GM19193 (cell line): ENCODE data around the gene ARHGAP40.

Experiments used
- POLR2A ChIP-seq: IDR thresholded peaks from 4 replicates; pipeline ENCODE4 v1.6.1; 2011; ENCODE audit not compliant: insufficient read depth, insufficient read length; ENCODE audit errors: extremely low read depth

The ARHGAP40 gene

DNA sequence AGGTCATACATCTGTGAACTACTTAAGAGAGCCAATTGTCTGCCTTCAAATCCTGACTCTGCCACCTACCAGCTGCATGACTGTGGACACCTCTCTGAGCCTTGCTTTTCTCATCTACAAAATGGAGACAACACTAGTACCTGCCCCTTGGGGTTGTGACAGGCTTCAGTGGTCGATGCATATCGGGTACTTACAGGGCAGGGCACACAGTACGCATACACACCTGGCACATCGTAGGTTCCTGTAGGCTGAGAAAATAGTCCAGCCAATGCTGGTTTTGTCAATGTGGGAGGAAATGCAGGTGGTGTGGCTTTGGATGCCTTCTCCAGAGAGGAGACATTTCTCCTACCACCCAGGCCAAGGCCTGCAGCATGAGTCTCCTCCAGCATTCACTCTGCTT, 18.3 kb upstream of the ARHGAP40 start:
- TF ChIP-seq POLR2A: no peak

DNA sequence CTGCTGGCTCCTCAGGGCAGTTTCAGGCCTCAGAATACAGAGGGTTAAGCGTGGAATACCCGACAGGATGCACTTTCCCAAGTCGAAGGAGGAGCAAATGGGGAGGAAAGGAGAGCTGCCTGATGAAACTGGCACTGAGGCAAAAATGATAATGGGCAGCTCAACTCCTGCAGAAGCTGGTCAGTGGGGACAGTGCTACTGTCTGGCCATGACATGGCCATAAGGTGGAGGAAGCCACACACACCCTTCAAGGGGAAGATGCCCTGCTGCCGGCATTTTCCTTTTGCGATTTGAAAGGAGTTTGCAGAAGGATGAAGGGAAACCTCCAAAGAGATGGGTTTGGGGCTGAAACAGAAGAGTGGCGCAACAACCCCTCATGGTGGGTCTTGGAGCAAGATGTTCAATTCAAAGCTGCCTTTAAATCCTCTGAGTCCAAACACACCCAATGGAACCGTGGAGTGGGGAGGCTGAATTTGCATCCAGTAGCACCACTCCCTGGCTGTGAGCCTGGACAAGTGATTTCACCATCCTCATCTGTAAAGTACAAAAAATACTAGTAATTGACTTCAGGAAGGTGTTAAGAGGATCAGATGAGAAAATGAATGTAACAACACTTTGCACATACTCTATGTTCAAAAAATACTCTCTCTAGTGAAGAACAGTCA, 17.4 kb upstream of the ARHGAP40 start:
- no peak for TF ChIP-seq POLR2A

DNA sequence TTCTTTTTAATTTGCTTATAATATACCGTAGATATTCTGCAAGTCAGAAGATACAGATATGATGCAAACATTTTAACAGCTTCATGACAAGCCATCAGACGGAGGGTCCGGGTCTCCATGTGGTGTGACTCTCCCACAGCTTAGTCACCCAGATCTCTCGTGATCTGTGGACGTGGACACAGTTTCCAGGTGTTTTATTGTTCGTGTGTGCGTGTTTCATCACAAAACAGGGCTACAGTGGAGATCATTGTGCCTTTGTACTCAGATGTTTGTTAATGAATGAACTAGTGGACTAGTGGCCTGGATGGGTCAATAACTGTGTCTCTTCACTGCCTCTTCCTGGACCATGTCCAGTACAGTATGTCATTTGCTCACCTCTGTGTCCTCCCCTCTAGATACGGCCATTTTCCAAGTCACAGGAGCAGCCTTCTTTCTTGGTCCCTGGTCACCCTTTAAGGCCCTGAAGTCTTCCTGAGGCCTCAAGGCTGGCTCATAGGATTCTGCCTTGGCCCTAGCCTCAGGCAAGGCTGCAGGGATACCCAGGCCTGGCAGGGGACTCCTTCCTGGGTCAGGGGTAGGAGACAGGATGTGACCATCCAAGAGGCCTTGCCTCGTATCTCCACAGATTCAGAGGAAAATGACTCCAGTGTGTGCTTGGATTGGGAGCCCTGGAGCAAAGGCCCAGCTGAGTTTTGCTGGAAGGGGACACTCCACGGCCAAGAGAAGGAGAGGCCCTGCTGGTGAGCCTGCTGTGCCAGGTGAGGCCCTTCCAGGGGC, 16.0 kb upstream of the ARHGAP40 start:
- no peak for TF ChIP-seq POLR2A

DNA sequence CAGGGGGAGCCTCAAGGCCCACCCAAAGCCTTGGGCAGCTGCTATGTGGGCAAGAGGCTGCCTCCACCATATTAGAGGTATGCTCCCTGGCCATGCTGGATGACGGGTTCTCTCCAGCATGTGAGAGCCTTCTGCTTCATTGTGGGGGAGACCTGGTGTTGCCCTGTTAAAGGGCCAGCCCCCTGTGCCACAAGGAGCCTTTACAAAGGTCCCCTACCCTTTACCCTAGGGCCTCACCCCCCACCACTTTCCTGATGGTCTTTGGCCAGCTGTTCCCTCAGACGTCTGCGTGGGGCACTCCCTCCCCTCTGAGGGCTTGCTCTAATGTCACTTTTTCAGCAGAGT, 15.5 kb upstream of the ARHGAP40 start:
- no peak for TF ChIP-seq POLR2A

DNA sequence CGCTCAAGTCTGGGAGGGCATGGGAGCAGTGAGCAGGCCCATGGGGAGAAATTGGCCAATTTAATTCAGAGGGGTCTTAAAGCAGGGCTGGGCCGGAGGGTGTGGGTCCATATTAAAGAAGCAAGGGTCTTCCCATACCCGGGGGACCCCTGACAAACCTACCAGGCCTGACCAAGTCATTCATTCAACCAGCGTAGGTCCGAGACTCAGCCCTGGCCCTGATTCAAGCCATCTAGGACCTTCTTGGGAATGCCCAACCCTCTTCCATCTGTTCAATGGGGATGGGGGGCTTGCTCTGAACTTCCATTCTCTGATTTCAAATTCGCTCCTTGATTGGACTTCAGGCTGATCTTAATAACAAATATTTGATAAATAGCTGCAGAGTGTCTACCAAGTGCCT, 13.3 kb upstream of the ARHGAP40 start:
- no peak for TF ChIP-seq POLR2A

DNA sequence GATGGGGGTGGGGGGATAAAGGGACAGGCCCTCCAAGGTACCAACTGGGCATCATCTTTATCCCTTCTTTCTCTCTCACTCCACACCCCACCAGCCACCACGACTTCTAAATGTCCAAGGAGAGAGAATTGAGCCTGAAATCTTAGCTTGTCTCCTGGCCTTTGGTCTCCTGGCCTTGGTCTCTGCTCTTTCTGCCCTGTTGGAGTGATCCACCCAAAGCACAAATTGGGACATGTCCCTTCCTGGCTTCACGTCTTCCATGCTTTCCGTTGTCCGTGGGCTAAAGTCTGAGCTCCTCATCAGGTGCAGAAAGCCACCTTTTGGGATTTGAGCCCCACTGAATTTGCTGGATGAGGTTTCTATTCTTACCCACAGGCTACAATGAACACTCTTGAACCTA, 12.3 kb upstream of the ARHGAP40 start:
- no peak for TF ChIP-seq POLR2A

DNA sequence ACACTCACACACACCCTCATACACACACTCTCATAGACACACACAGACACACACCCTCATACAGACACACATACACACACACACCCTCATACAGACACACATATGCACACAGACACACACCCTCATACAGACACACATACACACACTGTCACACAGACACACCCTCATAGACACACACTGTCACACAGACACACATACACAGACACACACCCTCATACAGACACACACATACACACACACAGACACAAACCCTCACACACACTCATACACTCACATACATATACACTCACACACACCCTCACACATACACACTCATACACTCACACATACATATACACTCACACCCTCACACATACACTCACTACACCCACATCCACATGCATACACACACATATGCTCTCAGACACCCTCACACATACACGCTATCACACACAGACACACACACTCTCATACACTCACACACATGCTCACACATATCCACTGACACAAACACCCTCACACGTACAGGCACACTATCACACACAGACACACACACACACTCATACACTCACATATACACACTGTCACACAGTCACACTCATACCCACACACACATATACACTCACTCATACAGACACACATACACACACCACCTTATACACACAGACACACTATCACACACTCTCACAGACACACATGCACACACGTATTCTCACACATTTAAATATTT, 11.5 kb upstream of the ARHGAP40 start:
- TF ChIP-seq POLR2A: no peak

DNA sequence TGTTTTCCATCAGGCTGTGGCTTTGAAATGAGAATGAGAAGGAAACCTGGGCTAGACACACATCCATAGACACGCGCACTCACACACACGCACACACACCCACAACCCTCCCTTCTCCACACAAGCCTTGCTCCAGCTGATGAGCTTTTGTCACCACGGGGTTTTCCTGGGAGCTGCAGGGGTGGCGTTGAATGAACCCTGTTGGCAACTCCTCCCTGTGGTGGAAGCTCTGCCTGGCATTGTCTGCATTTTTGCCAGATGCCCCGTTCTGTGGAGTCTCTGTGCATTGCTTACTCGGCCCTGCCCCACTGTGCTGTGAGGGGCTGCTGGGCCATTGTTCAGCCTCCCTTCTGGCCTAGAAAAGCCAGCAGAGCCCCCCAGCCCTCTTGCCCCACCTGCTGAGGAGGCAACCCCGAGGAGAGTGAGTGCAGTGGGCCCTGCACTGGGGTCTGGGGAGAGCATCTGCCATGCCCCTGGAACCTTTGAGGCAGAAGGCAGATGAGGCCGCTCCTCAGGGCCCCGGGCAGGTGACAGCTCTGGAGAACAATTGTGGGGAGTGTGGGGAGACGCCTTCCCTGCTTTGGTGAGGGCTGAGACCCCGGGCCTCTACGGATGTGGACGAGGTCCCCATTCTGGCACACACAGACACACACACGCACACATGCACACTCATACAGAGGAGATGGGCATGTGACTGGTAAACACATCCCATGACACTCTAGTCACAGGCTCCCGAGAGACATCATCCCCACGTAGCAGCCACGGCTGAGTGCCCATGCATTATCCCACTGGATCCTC, 10.7 kb upstream of the ARHGAP40 start:
- TF ChIP-seq POLR2A: no peak

DNA sequence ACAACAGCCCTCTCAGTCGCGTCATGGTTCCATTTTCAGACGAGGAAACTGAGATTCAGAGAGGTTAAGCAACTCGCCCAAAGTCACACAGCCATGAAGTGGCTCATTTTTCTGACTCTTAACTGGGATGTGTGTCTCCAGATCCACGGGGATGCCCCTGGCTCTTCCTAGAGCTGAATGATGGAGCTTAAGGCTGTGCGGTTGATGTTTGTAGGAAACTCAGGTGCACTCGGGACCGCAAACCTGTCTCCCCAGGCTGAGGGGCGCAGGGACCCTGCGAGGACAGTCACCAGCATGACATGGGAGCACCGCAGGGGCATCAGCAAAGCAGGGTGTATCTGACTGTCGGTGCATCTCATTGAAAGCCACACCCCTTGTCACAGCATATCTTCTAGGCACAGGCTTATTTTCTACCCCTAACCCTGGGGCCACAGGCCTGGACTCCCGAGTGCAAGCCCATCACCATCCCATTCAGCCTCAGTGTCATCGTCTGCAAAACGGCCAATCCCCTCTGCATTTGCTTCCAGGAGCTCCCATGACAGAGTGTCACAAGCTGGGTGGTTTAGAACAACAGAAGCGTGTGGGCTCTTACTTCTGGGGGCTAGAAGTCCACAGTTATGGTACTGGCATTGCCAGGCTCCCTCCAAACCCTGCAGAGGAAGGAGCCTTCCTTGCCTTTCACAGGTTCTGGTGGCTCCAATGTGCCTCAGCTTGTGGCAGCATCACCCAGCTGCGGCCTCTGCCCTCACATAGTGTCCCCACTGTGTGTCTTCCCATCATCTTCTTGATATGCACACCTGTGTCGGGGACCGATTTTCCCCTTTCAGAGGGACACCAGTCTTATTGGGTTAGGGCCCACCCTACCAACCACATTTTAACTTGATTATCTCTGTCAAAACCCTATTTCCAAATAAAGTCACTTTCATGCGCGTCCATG, 9.9 kb upstream of the ARHGAP40 start:
- TF ChIP-seq POLR2A: no peak

DNA sequence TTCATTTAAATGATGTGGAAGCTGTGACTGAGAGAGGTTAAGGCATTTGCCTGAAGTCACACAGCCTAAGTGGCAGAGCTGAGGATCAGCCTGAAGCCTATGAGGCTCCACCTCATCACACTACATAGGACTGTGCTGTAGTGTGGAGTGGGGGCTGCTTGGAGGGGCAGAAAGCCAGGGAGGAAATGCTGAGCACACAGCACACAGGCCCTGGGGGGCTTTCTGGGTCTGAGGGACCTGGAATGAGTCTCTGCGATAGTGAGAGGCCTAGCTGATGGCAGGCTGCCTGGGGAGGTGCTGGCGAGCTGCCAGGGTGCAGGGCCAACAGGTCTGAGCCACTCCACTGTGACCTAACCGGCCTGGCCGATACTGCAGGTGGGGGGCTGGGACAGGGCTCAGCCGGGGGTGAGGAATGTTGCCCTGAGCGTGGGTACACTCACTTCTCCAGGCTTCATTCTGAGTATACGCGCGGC, 2.2 kb upstream of the ARHGAP40 start:
- no peak for TF ChIP-seq POLR2A

DNA sequence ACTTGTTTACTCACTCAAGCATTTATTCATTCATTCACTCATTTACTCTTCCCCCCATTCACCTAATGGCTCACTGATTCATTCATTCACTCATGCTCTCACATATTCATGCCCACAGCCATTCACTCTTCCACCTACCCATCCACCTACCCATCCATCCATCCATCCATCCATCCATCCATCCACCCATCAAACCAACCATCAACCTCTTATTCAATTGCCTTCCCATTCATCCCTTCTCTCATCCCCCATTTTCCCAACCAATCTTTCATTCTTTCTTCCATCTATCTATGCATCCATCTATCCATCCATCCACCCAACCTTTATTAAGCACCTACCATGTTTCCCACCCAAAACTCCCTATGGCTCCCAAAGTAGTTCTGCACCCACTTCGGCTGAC, 1.6 kb upstream of the ARHGAP40 start:
- no peak for TF ChIP-seq POLR2A

DNA sequence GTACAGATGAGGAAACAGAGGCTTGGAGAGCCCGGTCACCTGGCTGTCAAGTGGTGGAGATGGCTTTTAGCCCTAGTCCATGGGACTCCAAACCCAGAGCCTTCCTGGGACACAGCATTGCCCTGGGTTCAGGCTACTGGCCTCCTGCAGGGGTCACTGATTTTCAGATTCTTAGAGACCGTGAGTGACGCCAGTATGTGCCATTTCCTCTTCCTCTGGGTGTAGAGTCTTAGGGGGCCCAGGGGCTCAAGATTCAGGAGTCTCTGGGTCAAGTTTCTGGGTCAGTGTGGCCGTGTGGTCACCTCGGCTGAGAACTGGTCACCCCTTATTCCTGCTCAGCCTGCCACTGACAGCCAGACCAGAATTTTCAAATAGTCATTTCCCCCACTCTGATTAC, 574 bp downstream of the ARHGAP40 start:
- no peak for TF ChIP-seq POLR2A

DNA sequence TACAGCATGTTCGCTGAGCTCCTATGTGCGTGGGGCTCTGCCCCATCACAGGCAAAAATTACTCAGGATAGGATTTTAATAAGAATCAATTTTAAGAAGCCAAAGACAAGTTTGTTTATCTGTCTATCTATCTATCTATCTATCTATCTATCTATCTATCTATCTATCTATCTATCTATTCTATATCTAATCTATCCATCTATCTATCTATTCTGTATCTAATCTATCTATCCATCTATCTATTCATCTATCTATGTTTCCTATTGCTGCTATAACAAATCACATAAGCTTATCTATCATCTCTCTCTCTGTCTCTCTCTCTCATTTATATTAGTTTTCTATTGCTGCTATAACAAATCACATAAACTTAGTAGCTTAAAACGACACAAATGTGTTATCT, 1.7 kb downstream of the ARHGAP40 start:
- no peak for TF ChIP-seq POLR2A

DNA sequence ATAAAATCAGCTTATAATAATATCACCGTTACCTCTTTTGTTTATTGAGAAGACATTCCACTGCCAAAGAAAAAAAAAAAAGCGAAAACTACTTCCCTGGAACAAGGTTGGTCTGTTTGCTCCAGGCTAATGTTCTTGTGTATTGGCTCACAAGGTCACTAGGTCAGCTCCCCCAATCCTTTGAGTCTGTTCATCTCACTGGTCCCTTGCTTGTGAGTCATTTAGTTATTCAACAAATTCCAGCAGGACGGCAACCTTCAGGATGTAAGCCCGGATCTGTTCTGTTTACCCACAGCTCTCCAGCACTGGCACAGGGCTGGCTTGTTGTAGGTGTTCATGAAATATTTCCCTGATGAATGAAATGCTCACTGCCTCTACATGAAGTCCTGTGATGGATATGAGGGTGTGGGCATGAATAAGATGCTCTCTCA, 3.3 kb downstream of the ARHGAP40 start:
- no peak for TF ChIP-seq POLR2A
